NCI-H1092 (cell line): ENCODE data around the gene FOXN4.

Experiments used
- DNase-seq: peaks from one replicate; lab custom pipeline; 2025; lab: John Stamatoyannopoulos, UW

The FOXN4 gene

DNA sequence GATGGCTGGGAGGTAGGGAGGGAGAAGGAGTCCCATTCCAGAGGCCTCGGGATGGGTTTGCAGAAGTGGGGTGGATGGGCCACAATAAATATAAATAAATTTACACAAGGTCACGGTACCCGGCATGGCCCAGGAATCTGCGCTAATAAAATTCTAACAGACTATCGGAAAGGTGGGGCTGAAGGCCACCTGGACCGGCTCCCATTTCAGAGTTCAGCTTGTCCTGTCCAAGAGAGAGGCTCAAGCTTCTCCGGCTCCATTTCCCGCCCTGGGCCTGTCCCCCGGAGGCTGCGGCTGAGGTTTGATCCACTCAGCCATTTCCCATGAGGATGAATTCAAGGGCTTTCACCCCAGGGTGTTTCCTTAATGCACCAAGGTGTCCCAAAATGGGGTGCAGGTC, 30.2 kb downstream of the FOXN4 start:
- DNase-seq = no peak

DNA sequence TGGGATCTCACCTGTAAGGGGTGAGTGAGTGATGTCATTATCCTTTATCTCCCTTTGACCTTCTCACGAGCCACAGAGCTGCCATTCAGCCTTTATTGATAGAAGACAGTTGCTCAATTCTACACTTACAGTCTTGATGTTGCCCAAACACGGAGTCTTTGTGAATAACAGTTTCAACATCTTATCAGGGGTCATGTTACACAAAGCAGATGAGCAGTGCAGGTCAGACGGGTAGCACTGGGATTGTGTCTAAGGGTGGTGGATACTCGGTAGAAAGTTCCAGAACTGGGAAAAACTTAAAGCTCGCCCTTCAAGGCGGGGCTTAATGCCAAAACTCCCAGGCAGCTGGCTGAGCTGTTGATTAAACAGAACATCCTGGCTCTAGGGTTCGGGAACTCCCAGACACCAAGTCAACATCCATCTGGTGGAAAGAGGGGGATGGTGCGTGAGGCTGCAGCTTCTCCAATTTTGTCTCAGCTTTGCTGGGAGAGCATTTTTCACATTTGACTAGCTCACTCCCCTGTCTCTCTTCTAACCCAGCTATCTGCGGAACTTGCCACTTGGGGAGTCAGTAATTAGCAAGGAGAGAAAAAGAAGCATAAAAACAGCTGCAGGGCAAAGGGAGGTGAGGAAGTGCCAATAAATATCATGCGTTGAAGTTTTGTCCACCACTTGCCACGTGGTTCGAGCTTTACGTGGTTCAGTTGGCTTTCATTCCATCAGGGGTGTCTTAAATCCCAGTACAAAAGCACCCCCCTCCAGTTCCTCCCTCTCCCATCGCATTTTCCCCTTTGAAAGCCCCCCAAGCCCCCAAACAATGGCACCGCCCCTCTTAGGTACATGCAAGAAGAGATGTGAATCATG, 31.0 kb downstream of the FOXN4 start:
- DNase-seq = no peak

DNA sequence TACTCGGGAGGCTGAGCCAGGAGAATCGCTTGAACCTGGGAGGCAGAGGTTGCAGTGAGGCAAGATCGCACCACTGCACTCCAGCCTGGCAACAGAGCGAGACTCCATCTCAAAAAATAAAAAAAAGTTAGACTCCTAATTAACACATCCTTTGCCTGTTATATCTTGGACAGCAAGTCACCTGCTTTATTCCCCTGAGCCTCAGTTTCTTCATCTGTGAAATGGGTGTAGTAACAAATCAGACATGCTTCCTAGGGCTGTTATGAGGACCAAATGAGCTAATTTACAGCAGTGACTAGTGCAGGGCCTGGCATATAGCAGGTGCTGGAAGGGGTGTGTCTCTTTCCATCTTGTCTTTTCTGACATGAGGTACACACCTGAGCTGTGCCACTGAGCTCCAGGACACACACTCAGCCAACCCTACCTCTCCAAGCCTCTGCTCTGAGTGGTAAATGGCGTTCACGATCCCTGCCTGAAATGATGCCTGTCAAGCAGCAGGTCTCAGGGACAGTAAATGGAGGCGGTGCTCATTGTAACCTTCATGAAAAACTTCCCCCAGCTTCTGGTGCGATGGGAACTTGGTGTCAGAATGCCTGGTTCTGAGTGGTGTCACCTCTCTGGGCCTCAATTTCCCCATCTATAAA, 31.7 kb downstream of the FOXN4 start:
- no peak for DNase-seq

DNA sequence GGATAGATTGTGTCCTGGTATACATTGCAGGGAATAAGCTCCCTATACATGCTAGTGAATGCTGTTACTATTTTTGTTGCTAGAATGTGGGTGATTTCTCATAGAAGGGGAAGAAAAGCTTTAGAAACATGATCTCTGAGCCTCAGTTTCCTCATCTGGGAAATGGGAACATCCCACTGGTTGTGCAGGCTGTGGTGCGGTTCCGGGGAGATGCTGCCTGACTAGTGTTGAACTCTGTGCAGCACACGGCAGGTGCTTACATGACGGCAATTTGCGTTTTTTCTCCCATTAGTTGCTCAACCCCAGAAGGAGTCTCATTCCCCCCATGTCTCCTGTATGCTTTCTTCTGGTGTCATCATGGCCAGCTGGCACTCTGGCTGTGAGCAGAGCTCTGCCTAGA, 32.9 kb downstream of the FOXN4 start:
- no peak for DNase-seq

DNA sequence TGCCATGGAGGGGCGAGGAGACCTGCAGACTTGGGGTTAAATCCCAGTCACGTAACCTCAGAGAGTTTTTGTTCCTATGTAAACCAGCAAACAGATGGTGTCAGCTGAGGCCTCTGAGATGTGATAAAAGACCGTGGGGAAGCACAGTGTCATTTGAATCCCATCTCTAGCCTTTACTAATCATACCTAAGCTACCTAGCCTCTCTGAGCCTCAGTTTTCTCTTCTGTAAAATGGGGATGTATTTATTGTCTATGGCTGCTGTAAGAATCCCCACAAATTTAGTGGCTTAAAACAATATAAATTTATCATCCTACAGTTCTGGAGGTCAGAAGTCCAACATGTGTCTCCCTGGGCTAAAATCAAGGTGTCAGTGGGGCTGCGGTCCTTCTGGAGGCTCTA, 33.9 kb downstream of the FOXN4 start:
- DNase-seq = no peak

DNA sequence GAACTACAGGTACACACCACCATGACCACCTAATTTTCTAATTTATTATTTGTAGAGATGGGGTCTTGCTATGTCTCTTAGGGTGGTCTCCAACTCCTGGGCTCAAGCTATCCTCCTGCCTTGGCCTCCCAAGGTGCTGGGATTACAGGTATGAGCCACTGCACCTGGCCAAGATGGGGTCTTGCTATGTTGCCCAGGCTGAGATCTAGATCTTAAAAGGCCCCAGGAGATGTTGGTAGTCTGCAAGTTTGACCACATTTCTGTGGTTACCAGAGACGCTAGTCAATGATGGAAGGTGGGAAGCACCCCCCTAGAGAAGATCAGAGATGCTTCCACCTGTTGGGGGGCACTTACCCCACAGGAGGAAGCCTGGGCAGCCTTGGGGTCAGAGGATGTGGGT, 34.7 kb downstream of the FOXN4 start:
- no peak for DNase-seq

DNA sequence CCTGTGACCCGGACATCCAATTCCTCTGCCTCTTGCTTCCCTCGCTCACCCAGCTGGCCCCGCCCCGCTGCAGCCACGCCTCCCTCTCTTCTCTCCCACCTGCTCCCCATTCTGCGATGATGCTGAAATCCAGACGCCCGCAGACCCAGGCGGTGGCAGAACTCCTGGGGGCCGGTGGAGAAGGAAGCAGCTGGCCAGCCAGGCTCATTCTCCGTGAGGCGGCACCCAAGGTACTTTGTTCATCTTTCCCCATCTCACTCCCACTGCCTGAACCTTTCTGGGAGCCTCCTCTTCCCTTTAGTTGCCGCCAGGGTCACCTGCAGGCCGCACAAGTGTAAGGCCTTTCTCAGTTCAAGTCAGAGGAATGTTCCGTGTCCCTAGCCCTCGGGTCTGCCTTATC, 35.7 kb downstream of the FOXN4 start:
- DNase-seq = no peak

DNA sequence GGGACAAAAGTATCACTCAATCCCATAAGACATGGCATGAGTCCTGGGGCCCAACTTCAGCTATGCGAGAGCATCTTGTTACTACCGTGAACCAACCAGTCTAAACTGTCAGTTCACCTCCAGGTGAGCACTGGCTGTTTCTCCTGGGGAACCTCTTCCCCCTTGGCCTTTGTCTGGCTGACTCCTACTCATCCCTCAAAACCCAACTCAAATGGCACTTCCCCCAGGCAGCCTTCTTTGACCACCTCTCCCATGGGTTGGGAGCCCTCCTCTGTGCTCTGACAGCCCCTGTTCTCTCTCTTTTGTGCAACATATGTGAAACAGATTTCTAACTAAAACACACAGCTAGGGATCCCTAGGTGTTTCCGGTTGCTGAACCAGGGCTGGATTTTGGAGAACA, 37.7 kb downstream of the FOXN4 start:
- DNase-seq = no peak

DNA sequence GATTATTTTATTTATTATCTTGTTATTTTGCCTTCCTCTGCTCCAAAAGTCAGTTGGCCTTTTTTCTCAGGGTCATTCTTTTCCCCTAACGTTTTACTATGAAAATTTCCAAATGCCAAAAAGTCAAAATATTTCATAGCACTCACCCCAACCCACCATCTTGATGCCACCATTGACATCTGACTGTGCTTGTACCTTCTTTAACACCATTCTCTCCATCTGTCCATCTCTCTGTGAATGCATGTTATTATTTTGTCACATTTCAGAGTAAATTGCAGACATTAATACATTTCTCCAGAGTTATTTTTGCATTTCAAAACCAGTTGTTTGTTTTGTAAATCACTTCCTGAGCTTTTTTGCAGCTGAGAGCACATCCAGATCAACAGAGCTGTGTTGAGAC, 38.6 kb downstream of the FOXN4 start:
- no peak for DNase-seq

DNA sequence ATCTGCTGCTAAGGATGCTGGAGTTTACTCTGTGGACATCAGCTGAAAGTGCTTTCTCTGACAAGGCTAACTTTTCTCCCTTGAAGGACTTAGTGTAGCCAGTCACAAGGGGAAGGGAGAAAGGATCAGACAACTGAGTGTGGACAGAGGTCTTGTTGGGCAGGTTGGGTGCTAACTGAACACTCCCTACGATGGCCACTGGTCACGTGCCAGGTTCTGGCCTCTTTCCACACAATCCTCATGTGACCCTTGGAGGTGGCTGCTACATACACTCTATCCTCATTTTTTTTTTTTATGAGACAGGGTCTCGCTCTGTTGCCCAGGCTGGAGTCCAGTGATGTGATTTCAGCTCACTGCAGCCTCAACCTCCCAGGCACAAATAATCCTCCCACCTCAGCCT, 39.7 kb downstream of the FOXN4 start:
- no peak for DNase-seq

DNA sequence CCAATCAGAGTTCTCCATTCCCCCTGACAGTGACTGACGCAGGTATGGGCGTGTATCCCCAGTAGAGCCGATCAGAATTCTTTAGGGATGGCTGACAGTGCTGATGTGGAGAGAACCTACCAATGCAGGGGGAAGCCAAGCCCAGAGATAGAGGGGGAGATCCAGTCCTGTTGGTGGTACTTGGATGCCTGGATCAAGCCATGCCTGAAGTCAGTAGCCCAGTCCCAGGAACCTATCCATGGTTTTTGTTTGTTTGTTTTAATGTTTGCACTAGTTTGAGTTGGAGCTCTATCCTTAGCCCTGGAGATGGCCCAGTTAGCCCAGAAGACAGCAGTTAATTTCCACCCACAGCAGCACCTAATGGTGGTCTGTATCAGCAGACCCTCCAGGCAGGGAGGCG, 40.2 kb downstream of the FOXN4 start:
- DNase-seq = no peak

DNA sequence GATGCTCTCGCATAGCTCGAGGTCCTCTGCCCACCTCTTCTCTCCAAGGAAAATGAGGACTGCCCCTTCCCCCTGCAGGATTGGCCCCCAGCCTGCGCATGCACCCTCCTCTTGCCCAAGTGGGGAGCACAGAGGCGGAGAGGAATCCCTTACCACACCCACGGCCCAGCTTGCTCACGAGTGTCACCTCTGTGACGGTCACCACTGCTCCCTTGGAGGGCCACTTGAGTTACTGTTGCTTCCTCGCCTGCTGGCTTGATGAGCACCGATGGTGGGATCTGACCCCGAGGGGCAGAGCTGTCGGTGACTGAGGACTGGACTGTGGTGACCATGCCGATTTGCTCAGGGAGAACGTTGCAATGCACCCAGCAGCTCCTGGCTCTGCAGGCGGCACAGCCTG, 41.7 kb downstream of the FOXN4 start:
- DNase-seq = no peak

DNA sequence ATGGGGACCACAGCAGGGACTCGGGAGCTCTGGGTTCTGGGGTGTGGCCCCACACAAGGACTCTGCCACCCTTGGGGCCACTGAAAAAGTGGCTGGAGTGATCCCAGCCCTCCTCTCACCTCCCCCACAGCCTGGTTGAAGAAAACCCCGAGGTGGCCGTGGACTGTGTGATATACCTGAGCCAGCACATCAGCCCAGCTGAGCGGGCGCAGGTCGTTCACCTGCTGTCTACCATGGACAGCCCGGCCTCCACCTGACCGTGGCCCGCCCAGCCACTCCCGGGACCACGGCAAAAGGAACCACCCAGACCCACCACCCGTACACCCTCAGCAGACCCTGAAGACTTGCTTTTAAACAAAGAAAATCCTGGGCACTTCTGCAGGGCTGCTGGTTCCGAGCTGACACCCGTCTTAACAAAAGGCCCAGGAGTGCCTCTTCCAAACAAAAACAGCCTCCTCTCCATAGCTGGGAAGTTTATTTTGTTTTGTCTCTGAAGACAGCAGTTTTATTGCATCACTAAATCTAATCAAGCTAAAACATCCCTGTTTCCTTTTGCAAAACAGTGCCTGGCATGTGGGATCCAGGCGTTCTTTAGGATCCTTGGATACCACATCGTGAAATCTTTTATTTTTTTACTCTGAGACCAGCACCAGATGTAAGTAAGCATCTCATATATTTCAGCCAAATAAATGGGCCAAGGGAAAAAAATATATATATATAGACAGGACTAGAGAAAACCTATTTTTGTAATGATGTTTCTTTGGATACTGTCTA, 42.8 kb downstream of the FOXN4 start:
- DNase-seq = no peak

DNA sequence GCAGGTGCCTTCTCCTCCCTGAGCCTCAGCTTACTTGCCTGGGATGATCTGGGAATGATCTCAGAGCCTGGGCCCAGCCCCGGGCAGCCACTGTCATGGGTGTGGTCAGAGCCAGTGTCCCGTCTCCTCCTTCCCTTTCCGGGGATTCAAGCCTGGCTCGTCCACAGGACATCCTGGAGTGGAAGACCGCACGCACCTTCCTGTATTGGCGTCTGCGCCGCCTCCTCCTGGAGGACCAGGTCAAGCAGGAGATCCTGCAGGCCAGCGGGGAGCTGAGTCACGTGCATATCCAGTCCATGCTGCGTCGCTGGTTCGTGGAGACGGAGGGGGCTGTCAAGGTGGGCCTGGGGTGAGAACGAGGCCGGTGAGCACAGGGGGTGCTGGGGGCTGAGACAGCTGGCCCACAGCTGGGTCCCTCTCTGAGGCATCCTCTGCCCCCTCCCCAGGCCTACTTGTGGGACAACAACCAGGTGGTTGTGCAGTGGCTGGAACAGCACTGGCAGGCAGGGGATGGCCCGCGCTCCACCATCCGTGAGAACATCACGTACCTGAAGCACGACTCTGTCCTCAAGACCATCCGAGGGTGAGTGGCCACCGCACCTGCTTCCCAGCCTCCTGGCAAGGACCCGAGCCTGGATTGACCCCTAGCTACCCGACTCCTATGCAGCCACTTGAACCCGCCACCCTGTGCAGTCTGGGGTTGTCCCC, 44.0 kb downstream of the FOXN4 start:
- DNase-seq = no peak

DNA sequence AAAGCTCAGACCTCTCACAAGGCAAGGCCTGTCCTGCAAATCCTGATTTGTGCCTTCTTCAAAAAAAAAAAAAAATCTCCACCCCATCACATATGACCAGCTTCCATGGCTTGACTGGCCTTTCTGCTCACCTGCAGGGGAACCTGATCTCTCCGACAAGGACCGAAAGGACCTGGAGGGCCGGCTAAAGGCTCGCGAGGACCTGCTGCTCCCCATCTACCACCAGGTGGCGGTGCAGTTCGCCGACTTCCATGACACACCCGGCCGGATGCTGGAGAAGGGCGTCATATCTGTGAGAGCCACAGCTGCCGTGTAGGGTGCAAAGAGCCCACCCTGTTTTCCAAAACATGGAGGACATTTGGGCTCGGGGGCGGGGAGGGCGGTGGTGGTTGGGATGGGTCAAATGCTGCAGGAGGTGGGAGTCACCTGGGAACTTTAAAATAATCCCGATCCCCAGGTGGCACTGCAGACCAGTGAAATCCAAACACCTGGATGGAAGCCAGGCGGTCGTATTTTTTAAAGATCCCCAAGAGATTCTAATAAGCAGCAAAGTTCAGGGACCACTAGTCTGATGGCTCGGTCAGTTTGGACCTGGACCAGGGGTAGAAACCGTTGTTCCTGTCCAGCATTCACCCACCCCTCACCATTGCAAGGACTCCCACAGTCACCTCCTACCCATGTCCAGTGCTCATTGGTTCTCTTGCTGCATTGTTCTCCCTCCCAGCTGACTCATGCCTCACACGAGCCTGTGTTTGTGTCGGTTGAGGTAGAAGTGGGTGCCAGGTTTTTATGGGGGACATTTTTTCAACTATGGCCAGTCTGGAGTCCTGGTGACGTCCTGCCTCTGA, 44.8 kb downstream of the FOXN4 start:
- DNase-seq = peak; percentile 76

DNA sequence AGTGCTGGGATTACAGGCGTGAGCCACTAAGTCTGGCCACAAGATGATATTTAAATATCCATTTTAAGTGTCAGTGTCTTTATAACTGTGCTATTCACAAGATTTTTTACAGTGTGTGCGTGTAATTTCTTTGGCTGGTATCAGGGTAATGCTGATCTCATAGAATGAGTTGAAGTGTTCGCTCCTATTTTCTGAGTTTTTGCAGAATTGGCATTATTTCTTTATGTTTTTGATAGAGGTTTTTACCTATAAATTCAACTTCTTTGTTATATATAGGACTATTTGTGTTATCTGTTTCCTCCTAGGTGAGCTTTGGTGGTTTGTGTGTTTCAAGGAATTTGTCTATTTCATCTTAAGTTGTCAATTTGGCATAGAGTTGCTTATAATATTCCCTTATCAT, 45.6 kb downstream of the FOXN4 start:
- no peak for DNase-seq

DNA sequence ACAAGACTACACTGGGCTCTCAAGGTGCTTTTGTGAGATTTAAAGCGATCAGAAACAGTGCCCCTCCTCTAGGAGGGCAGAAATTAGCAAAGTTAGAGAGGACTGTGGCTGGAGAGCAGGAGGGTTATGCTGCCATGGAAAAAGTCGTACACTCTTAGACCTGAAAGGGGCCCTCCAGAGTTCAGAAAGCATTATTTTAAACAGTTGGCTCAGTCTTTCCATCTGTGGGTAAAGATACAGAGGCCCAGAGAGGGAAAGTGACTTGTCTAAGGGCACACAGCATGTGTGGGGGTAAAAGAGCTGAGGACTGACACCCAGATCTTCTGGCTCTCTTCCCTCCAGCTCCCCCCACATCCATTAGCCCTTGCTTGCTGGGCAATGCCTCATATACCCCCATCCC, 47.1 kb downstream of the FOXN4 start:
- no peak for DNase-seq

DNA sequence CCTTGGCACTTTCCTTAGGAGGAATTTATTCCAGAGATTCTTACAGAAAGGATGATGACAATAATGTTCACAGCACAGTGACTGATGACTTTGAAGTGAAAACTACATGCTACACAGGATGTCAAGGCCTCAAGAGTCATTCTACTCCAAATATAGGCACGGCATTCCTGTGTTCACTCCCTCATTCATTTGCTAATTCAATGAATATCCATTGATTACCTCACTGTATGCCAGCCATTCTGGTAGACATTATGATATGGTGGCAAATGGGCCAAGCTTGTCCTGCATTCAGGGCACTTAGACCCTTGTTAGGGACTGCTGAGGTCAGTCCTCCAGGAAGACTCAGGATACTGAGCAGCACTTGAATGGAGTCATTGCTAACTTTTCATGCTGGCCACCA, 48.0 kb downstream of the FOXN4 start:
- no peak for DNase-seq

DNA sequence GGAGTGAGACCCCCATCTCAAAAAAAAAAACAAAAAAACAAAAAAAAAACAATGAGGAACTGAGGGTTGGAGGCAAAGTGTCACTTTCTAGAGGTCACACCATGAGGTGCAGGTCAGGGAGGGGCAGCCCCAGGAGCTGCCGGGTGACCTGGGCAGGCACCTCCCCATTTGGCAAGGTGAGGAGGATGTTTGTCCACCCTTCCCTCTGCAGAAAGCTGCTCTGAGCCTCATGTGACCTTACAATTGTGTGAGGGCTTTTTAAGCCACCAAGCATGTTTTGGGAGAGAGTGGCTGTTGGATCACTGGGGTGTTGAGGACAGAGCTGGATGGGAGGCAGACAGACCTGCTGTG, 49.6 kb downstream of the FOXN4 start:
- no peak for DNase-seq

DNA sequence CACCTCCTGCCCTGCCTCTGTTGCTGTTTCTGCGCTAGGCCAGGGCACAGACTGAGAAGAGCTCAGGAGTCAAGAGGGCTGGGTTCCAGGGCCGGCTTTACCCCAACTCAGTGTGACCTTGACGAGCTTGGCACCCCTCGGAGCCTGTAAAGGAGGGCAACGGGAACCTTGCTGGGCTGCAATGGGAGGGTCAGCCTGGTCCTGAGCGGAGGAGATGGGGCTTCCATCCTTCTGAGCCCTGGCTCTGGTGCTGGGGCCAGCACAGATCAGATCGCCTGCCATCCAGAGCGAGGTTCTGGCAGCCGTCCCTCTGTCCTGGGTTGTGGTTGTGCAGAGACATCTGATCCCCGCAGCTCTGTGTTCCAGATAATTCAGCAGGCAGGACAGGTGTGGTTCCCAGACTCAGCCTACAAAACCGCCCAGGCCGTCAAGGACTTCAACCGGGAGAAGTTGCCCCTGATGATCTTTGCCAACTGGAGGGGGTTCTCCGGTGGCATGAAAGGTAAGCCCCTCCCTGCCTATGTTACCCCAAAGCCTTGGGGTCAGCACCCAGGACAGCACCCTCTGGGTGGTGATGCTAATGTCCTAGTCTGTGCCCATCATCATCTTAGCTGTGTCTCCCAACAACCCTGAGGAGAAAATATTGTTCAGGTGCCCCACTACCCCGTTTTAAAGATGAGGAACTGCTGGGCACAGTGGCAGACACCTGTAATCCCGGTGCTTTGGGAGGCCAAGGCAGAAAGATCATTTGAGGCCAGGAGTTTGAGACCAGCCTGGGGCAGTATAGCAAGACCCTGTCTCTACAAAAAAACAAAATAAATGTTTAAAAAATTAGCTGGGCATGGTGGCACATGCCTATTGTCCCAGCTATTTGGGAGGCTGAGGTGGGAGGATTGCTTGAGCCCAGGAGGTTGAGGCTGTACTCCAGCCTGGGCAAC, 50.2 kb downstream of the FOXN4 start:
- no peak for DNase-seq
